ENCODE results near the gene ALG3. TPM values are rescaled to one million over a fixed set of nuclear protein-coding genes. Genes with fewer than 3 reads are reported as not detected.

ALG3 gene
- total RNA-seq, 2 experiments from 2014 or later: 45.3 to 60.2 TPM

DNA sequence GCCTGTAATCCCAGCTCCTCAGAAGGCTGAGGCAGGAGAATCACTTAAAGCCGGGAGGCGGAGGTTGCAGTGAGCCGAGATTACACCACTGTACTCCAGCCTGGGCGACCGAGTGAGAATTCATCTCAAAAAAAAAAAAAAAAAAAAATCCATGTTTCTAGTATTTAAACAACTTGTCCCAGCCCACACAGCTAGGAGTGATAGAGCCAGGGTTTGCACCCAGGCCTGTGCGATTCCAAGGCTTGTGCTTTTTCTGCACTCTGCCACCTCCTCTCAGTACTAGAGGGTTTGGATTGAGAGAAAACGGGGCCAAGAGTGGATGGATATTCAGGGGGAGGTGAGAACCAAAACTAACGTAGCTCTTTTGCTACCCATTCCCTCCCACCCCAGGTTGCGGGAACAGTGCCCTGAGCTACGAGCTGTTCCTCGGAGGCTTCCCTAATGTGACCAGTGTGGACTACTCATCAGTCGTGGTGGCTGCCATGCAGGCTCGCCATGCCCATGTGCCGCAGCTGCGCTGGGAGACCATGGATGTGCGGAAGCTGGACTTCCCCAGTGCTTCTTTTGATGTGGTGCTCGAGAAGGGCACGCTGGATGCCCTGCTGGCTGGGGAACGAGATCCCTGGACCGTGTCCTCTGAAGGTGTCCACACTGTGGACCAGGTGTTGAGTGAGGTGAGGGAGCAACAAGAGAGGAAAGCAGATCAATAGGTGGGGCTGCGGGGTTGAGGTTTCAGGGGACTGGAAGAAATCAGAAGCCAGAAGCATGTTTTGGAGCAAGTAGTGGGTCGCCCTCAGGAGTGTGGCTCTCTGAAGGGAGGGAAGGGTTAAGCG lies 8.5 kb upstream of the ALG3 start:
- intact Hi-C loops (cut with micrococcal nuclease; ENCODE audit: unreplicated experiment): no loop called here
- Histone ChIP-seq H3K36me3 (ENCODE audit: insufficient read depth, low read length) (no peaks in the 10 kb centered on the region), H3K4me1 (ENCODE audit: insufficient read depth, low read length, poor library complexity, severe bottlenecking) (peaks cover 3% of the 10 kb centered on the region), H3K79me2 (ENCODE audit: insufficient read depth, low read depth, low read length) (no peaks in the 10 kb centered on the region), H3K27ac (ENCODE audit: low read depth, low read length, poor library complexity, severe bottlenecking) (no peak overlapping the region), H4K20me1 (ENCODE audit: insufficient read depth, low read length) (no peaks in the 10 kb centered on the region), H3K9me2 (ENCODE audit: insufficient read depth, low read length) (no peaks in the 10 kb centered on the region), H3K4me2 (ENCODE audit: low read length) (no peak overlapping the region), H2AFZ (ENCODE audit: low read length) (no peak overlapping the region), H3K4me3 (ENCODE audit: low read depth, low read length, poor library complexity, severe bottlenecking) (no peak overlapping the region), H3K9me3 (ENCODE audit: low read length) (no peaks in the 10 kb centered on the region)
- DNase-seq (ENCODE audit: low spot score): no peak
- BruUV-seq (replicated peaks): no TSS peak
- ChIA-PET POLR2A (interaction anchor here (0.6 kb wide), 3 partner anchors 162 to 328 kb away, joined by 3 to 6 read pairs (median 4); no protein-coding TSS in a partner anchor), CTCF (ENCODE audit: unreplicated experiment) (no interaction called here)
- TF ChIP-seq EZH2phosphoT487 (IDR thresholded peaks at IDR 0.05; ENCODE audit: borderline replicate concordance, low read depth, low read length): no peak
- TF ChIP-seq, protein P1, sequence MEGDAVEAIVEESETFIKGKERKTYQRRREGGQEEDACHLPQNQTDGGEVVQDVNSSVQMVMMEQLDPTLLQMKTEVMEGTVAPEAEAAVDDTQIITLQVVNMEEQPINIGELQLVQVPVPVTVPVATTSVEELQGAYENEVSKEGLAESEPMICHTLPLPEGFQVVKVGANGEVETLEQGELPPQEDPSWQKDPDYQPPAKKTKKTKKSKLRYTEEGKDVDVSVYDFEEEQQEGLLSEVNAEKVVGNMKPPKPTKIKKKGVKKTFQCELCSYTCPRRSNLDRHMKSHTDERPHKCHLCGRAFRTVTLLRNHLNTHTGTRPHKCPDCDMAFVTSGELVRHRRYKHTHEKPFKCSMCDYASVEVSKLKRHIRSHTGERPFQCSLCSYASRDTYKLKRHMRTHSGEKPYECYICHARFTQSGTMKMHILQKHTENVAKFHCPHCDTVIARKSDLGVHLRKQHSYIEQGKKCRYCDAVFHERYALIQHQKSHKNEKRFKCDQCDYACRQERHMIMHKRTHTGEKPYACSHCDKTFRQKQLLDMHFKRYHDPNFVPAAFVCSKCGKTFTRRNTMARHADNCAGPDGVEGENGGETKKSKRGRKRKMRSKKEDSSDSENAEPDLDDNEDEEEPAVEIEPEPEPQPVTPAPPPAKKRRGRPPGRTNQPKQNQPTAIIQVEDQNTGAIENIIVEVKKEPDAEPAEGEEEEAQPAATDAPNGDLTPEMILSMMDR (conservative IDR thresholded peaks at IDR 0.05; ENCODE audit: low read length): no peak

DNA sequence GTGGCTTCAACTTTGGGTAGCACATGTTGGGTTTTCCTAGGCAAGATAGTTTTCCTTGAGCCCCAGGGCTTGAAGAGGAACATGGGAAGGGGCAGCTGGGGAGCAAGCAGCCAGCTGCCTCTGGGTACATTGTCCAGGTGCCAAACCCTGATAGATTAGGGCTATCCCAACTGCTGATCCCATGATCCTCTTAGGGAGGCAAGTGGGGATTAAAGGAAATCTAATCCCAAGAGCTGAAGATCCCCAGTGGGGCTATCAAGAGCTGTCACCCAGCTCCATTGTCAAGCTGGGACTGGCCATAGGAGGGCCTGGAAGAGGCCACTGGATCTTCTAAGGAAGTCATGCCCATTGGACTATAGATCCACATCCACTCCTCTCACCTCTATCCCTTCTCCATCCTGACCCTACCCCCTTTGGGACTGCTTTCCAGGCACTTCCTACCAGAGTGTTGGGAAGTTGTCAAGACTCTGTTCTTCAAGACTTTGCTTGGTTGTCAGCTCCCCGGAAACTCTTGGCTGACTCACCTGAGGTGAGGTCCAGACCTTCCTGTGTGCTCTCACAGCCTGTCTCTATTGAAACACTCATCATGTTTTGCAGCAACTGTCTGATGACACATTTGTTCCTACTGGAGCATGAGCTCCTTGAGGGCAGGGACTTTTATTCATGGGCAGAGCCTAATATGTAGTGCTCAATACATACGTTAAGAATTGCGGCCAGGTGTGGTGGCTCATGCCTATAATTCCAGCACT lies 6.7 kb upstream of the ALG3 start:
- intact Hi-C loops (cut with micrococcal nuclease; ENCODE audit: unreplicated experiment): no loop called here
- Histone ChIP-seq H2AFZ (ENCODE audit: low read length) (no peak overlapping the region), H3K9me2 (ENCODE audit: insufficient read depth, low read length) (no peaks in the 10 kb centered on the region), H4K20me1 (ENCODE audit: insufficient read depth, low read length) (no peaks in the 10 kb centered on the region), H3K9me3 (ENCODE audit: low read length) (no peaks in the 10 kb centered on the region), H3K27ac (ENCODE audit: low read depth, low read length, poor library complexity, severe bottlenecking) (no peak overlapping the region), H3K4me2 (ENCODE audit: low read length) (no peak overlapping the region), H3K79me2 (ENCODE audit: insufficient read depth, low read depth, low read length) (no peaks in the 10 kb centered on the region; the same call in 1 of the 2 replicates), H3K36me3 (ENCODE audit: insufficient read depth, low read length) (no peaks in the 10 kb centered on the region), H3K4me1 (ENCODE audit: insufficient read depth, low read length, poor library complexity, severe bottlenecking) (peaks cover 3% of the 10 kb centered on the region), H3K4me3 (ENCODE audit: low read depth, low read length, poor library complexity, severe bottlenecking) (no peak overlapping the region)
- no TSS peak for BruUV-seq (replicated peaks)
- CTCF ChIA-PET (ENCODE audit: unreplicated experiment): no interaction called here
- POLR2A ChIA-PET: interaction anchor here (0.5 to 1.1 kb wide), 5 partner anchors 23 to 539 kb away, joined by 3 to 5 read pairs (median 3); no protein-coding TSS in a partner anchor
- DNase-seq (ENCODE audit: low spot score): no peak
- TF ChIP-seq, protein P1 (conservative IDR thresholded peaks at IDR 0.05; ENCODE audit: low read length): no peak
- TF ChIP-seq EZH2phosphoT487 (IDR thresholded peaks at IDR 0.05; ENCODE audit: borderline replicate concordance, low read depth, low read length): no peak

All from OCI-LY7 (cell line).